MM.1S (cell line): ENCODE data around the gene NCOA3.

ENCODE experiments used
- DNase-seq: peaks from one replicate; pipeline ENCODE4 v3.0.0-alpha.2; 2015
- H2AFZ ChIP-seq: fragments of 300-600 bp; sonication (generic); 2 replicates; pipeline ENCODE4 v1.6.0; 2016; ENCODE audit warnings: antibody characterized with exemption, low read length
- H3F3A ChIP-seq: fragments of 300-600 bp; sonication (generic); 2 replicates; pipeline ENCODE4 v1.6.1; 2016; ENCODE audit warnings: mild to moderate bottlenecking, antibody characterized with exemption, low read length, moderate library complexity, mixed read lengths; ENCODE audit not compliant: insufficient read depth
- H3K27ac ChIP-seq: fragments of 300-600 bp; sonication (generic); 2 replicates; pipeline ENCODE4 v1.5.1; 2016; ENCODE audit warnings: mild to moderate bottlenecking, low read length
- H3K27me3 ChIP-seq: fragments of 300-600 bp; sonication (generic); replicated peaks from 2 replicates; pipeline ENCODE4 v1.6.0; 2016; ENCODE audit warnings: low read length; ENCODE audit not compliant: insufficient read depth
- H3K36me3 ChIP-seq: fragments of 300-600 bp; sonication (generic); replicated peaks from 2 replicates; pipeline ENCODE4 v1.6.1; 2016; ENCODE audit warnings: mild to moderate bottlenecking, low read length, mixed read lengths; ENCODE audit not compliant: insufficient read depth
- H3K4me1 ChIP-seq: fragments of 300-600 bp; sonication (generic); 2 replicates; pipeline ENCODE4 v1.6.1; 2016; ENCODE audit warnings: low read length, mixed read lengths
- H3K4me2 ChIP-seq: fragments of 300-600 bp; sonication (generic); 2 replicates; pipeline ENCODE4 v1.6.0; 2016; ENCODE audit warnings: low read depth, low read length
- H3K4me3 ChIP-seq: fragments of 300-600 bp; sonication (generic); 2 replicates; pipeline ENCODE4 v1.5.1; 2016; ENCODE audit warnings: low read length, mixed read lengths
- H3K79me2 ChIP-seq: fragments of 300-600 bp; sonication (generic); 2 replicates; pipeline ENCODE4 v1.6.1; 2016; ENCODE audit warnings: mixed run types, low read length, mixed read lengths
- H3K9ac ChIP-seq: fragments of 300-600 bp; sonication (generic); 2 replicates; pipeline ENCODE4 v1.6.1; 2016; ENCODE audit warnings: low read length, mixed read lengths
- H3K9me2 ChIP-seq: fragments of 300-600 bp; sonication (generic); replicated peaks from 2 replicates; pipeline ENCODE4 v1.6.1; 2016; ENCODE audit warnings: mild to moderate bottlenecking, low read length, mixed read lengths; ENCODE audit not compliant: insufficient read depth
- H3K9me3 ChIP-seq: fragments of 300-600 bp; sonication (generic); replicated peaks from 2 replicates; pipeline ENCODE4 v1.6.1; 2016; ENCODE audit warnings: mild to moderate bottlenecking, low read length, mixed read lengths; ENCODE audit not compliant: insufficient read depth
- H4K20me1 ChIP-seq: fragments of 300-600 bp; sonication (generic); 2 replicates; pipeline ENCODE4 v1.6.1; 2016; ENCODE audit warnings: mild to moderate bottlenecking, low read length, moderate library complexity, mixed read lengths; ENCODE audit not compliant: insufficient read depth
- EZH2 ChIP-seq: fragments of 300-600 bp; sonication (generic); optimal IDR thresholded peaks from 2 replicates; pipeline ENCODE3; 2017; ENCODE audit warnings: low read depth, mild to moderate bottlenecking, antibody characterized with exemption, low read length, mixed read lengths
- EZH2phosphoT487 ChIP-seq: fragments of 300-600 bp; sonication (generic); IDR thresholded peaks from 2 replicates; pipeline ENCODE4 v1.6.1; 2018; ENCODE audit warnings: antibody characterized with exemption, low read length
- TF ChIP-seq, protein P1 (sequence below): fragments of 300-600 bp; sonication (generic); IDR thresholded peaks from 2 replicates; pipeline ENCODE4 v1.5.1; 2016; ENCODE audit warnings: antibody characterized with exemption, low read length, mixed read lengths

Gene NCOA3

DNA sequence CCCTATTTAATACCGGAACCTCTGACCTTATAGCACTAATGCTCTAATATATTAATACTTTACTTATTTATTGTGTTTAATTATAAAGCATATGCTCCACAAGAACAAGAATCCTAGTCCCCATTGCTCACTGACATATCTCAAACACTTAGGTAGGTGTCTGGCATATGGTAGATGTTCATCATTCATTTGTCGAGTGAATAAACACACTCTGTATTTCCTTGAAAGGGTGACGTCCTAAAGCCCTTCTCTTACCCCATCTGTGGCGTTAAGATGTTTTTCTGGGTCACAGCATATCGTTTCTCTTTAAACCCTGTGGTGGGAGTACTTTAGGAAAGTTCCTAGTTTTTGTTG lies 45.3 kb downstream of the NCOA3 start:
- H3K27ac ChIP-seq = no peak overlapping the region
- H3K9me2 ChIP-seq = no peaks in the 10 kb centered on the region
- TF ChIP-seq, protein P1, sequence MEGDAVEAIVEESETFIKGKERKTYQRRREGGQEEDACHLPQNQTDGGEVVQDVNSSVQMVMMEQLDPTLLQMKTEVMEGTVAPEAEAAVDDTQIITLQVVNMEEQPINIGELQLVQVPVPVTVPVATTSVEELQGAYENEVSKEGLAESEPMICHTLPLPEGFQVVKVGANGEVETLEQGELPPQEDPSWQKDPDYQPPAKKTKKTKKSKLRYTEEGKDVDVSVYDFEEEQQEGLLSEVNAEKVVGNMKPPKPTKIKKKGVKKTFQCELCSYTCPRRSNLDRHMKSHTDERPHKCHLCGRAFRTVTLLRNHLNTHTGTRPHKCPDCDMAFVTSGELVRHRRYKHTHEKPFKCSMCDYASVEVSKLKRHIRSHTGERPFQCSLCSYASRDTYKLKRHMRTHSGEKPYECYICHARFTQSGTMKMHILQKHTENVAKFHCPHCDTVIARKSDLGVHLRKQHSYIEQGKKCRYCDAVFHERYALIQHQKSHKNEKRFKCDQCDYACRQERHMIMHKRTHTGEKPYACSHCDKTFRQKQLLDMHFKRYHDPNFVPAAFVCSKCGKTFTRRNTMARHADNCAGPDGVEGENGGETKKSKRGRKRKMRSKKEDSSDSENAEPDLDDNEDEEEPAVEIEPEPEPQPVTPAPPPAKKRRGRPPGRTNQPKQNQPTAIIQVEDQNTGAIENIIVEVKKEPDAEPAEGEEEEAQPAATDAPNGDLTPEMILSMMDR = no peak
- TF ChIP-seq EZH2 (no peak), EZH2phosphoT487 (no peak)
- no peaks in the 10 kb centered on the region for H3K36me3 ChIP-seq
- H2AFZ ChIP-seq = no peak overlapping the region
- H3F3A ChIP-seq = no peaks in the 10 kb centered on the region
- H3K9me3 ChIP-seq = no peaks in the 10 kb centered on the region
- H3K79me2 ChIP-seq = peaks cover 96% of the 10 kb centered on the region
- peaks cover 11% of the 10 kb centered on the region; the same call in 1 of the 2 replicates for H4K20me1 ChIP-seq
- no peak for DNase-seq
- H3K4me1 ChIP-seq = peaks cover 6% of the 10 kb centered on the region; the same call in 1 of the 2 replicates
- no peak overlapping the region for H3K4me3 ChIP-seq
- H3K9ac ChIP-seq = no peak overlapping the region
- H3K27me3 ChIP-seq = no peaks in the 10 kb centered on the region
- no peak overlapping the region for H3K4me2 ChIP-seq

GRCh38 chr20:47549671-47550070 lies 48.0 kb downstream of the NCOA3 start:
- Histone ChIP-seq H3K4me2 (no peak overlapping the region), H3F3A (no peaks in the 10 kb centered on the region), H3K4me3 (no peak overlapping the region), H3K9me2 (no peaks in the 10 kb centered on the region), H3K9me3 (no peaks in the 10 kb centered on the region), H3K79me2 (peaks cover 81% of the 10 kb centered on the region), H3K9ac (no peak overlapping the region), H2AFZ (no peak overlapping the region), H3K4me1 (no peaks in the 10 kb centered on the region), H4K20me1 (no peaks in the 10 kb centered on the region), H3K36me3 (no peaks in the 10 kb centered on the region), H3K27me3 (no peaks in the 10 kb centered on the region), H3K27ac (no peak overlapping the region)
- no peak for DNase-seq
- TF ChIP-seq EZH2 (no peak), EZH2phosphoT487 (no peak)
- TF ChIP-seq, protein P1 = no peak

GRCh38 chr20:47551222-47551621 lies 49.5 kb downstream of the NCOA3 start:
- TF ChIP-seq EZH2 = no peak
- TF ChIP-seq, protein P1 = no peak
- TF ChIP-seq EZH2phosphoT487 = no peak
- Histone ChIP-seq H3K9me2 (no peaks in the 10 kb centered on the region), H3K4me3 (no peak overlapping the region), H3K79me2 (peaks cover 79% of the 10 kb centered on the region), H3K36me3 (no peaks in the 10 kb centered on the region), H3K27me3 (no peaks in the 10 kb centered on the region), H3F3A (no peaks in the 10 kb centered on the region), H3K4me2 (no peak overlapping the region), H3K4me1 (no peaks in the 10 kb centered on the region), H3K9ac (no peak overlapping the region), H4K20me1 (no peaks in the 10 kb centered on the region), H3K27ac (no peak overlapping the region), H2AFZ (no peak overlapping the region), H3K9me3 (no peaks in the 10 kb centered on the region)
- DNase-seq = no peak
